ENCODE measurements around the gene HCFC2.
A peak's percentile ranks its signal among the peaks of the same experiment; 100 is the strongest.
"Not testable (repeated sequence)": the region's sequence is repeated elsewhere in the genome, so short reads cannot be mapped to it uniquely, and the experiment has no call there.

Gene HCFC2

DNA sequence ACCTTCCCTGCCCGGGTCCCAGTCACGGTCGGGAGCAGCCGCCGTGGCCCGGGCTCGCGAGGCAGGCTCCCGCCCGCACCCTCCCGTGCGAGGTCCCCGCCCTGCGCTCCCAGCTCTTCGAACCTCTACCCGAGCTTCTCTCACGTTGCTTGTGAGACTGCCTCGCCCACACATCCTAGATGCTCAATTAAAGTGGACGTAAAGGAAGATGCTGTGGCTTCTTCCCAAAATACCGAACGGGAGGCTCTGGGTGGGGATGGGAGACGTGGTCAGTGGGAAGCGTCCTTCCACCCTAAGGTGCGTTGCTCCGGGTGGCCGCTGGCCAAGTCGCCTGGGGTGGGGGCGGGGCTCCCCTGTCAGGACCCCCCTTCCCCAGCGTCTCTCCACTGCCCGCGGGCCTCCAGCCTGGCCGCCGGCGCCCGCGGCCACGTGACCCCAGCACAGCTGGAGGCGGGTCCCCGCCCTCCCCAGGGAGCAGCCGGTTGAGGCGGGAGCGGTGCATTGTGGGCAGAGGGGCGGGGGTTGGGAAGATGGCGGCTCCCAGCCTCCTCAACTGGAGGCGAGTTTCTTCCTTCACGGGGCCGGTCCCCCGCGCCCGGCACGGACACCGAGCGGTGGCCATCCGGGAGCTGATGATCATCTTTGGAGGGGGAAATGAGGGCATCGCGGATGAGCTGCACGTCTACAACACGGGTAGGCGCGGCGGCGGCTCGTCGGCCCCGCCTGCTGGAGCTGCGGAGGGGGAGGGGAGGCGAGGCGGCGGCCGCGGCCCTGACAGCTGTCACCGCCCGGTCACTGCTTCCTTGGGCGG, at the start of gene HCFC2:
HCFC2 (plus strand) TSS at position 501 of the 811 bp plus-strand sequence; CDS start at position 531, 30 bp downstream.
- Histone ChIP-seq H3K9me3 (no peaks in the 10 kb centered on the region), H3K27me3 (peaks cover 23% of the 10 kb centered on the region), H3K4me1 (ENCODE audit: control insufficient read depth in 1 of 2, insufficient read depth in 1 of 2, low read depth in 1 of 2, low read length in 1 of 2) (peaks cover 15 to 21% of the 10 kb centered on the region in 2 experiments), H3K27ac (peak within 1 kb of the TSS; percentile 74), H3K4me3 (ENCODE audit: low read depth in 1 of 2, low read length in 1 of 2) (peak within 1 kb of the TSS; percentile 88 to 95), H3K36me3 (peaks cover 13% of the 10 kb centered on the region)
- TF ChIP-seq, protein P1, sequence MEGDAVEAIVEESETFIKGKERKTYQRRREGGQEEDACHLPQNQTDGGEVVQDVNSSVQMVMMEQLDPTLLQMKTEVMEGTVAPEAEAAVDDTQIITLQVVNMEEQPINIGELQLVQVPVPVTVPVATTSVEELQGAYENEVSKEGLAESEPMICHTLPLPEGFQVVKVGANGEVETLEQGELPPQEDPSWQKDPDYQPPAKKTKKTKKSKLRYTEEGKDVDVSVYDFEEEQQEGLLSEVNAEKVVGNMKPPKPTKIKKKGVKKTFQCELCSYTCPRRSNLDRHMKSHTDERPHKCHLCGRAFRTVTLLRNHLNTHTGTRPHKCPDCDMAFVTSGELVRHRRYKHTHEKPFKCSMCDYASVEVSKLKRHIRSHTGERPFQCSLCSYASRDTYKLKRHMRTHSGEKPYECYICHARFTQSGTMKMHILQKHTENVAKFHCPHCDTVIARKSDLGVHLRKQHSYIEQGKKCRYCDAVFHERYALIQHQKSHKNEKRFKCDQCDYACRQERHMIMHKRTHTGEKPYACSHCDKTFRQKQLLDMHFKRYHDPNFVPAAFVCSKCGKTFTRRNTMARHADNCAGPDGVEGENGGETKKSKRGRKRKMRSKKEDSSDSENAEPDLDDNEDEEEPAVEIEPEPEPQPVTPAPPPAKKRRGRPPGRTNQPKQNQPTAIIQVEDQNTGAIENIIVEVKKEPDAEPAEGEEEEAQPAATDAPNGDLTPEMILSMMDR (IDR thresholded peaks at IDR 0.05) = peak; percentile 31

- H3K4me1 ChIP-seq (ENCODE audit: control insufficient read depth in 1 of 2, insufficient read depth in 1 of 2, low read depth in 1 of 2, low read length in 1 of 2); H3K9me3 ChIP-seq; H3K27ac ChIP-seq; H3K36me3 ChIP-seq; H3K4me3 ChIP-seq (ENCODE audit: low read depth in 1 of 2, low read length in 1 of 2); H3K27me3 ChIP-seq: not testable (repeated sequence)
Measured at GRCh38 chr12:104021862-104022261, 42.5 kb upstream of the HCFC2 start.

- TF ChIP-seq, protein P1 (IDR thresholded peaks at IDR 0.05) = no peak
- no peak overlapping the region for H3K27ac ChIP-seq
- no peak overlapping the region for H3K4me3 ChIP-seq (ENCODE audit: low read depth in 1 of 2, low read length in 1 of 2)
- peaks cover 0 to 10% of the 10 kb centered on the region in 2 experiments for H3K4me1 ChIP-seq (ENCODE audit: control insufficient read depth in 1 of 2, insufficient read depth in 1 of 2, low read depth in 1 of 2, low read length in 1 of 2)
- no peaks in the 10 kb centered on the region for H3K27me3 ChIP-seq
- H3K9me3 ChIP-seq = no peaks in the 10 kb centered on the region
- H3K36me3 ChIP-seq = no peaks in the 10 kb centered on the region
Measured at GRCh38 chr12:104022786-104023185, 41.5 kb upstream of the HCFC2 start.

DNA sequence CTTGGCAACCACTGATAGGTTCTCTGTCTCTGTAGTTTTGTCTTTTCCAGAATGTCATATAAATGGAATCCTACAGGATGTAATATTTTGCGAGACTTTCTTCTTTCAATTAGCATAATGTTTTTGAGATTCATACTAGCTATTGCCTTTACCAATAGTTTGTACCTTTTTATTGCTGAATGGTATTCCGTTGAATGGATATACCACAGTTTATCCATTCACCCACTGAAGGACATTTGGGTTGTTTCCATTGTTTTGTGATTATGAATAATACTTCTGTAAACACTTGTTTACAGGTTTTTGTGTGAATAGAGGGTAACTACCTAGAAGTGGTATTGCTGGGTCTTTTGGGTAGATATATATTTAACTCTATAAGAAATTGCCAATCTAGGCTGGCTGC, 40.6 kb upstream of the HCFC2 start:
- H3K27me3 ChIP-seq = no peaks in the 10 kb centered on the region
- TF ChIP-seq, protein P1 (IDR thresholded peaks at IDR 0.05) = no peak
- no peak overlapping the region for H3K27ac ChIP-seq
- H3K36me3 ChIP-seq = no peaks in the 10 kb centered on the region
- no peaks in the 10 kb centered on the region for H3K9me3 ChIP-seq
- no peak overlapping the region for H3K4me3 ChIP-seq (ENCODE audit: low read depth in 1 of 2, low read length in 1 of 2)
- H3K4me1 ChIP-seq (ENCODE audit: control insufficient read depth in 1 of 2, insufficient read depth in 1 of 2, low read depth in 1 of 2, low read length in 1 of 2) = peaks cover 0 to 16% of the 10 kb centered on the region in 2 experiments

DNA sequence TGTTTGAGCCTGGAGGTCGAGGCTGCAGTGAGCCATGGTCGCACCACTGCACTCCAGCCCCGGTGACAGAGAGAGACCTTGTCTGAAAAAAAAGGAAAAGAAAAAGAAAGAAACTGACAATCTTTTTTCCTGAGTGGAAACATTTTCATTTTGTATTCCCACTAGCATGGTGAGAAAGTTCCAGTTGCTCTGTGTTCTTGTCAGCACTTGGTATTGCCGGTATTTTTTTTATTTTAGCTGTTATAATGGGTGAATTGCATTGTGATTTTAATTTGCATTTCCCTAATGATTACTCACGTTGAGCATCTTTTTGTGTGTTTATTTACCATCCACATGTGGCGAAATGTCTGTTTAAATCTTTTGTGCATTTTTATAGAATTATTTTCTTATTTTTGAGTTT, 40.0 kb upstream of the HCFC2 start:
- Histone ChIP-seq H3K27me3 (no peaks in the 10 kb centered on the region), H3K4me3 (ENCODE audit: low read depth in 1 of 2, low read length in 1 of 2) (no peak overlapping the region), H3K36me3 (no peaks in the 10 kb centered on the region), H3K27ac (no peak overlapping the region), H3K4me1 (ENCODE audit: control insufficient read depth in 1 of 2, insufficient read depth in 1 of 2, low read depth in 1 of 2, low read length in 1 of 2) (peaks cover 0 to 16% of the 10 kb centered on the region in 2 experiments), H3K9me3 (no peaks in the 10 kb centered on the region)
- TF ChIP-seq, protein P1 (IDR thresholded peaks at IDR 0.05) = no peak

DNA sequence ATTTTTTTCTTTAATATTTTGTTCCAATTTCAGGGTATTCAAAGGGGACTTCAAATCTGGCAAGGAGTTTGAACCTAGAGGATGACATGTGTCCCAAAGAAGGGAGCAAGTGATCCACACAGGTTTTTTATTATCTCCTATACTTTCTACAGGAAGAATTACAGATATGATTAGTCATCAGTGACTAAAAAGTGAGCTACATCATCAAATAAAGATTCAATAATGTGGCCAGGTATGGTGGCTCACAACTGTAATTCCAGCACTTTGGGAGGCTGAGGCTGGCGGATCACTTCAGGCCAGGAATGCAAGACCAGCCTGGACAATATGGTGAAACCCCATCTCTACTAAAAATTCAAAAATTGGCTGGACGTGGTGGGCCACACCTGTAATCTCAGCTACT, 38.6 kb upstream of the HCFC2 start:
- Histone ChIP-seq H3K27ac (no peak overlapping the region), H3K36me3 (no peaks in the 10 kb centered on the region), H3K9me3 (no peaks in the 10 kb centered on the region), H3K4me3 (ENCODE audit: low read depth in 1 of 2, low read length in 1 of 2) (no peak overlapping the region), H3K4me1 (ENCODE audit: control insufficient read depth in 1 of 2, insufficient read depth in 1 of 2, low read depth in 1 of 2, low read length in 1 of 2) (peaks cover 0 to 16% of the 10 kb centered on the region in 2 experiments), H3K27me3 (no peaks in the 10 kb centered on the region)
- TF ChIP-seq, protein P1 (IDR thresholded peaks at IDR 0.05) = no peak

Data from neutrophil (primary cell).